GM12878 (cell line): ENCODE measurements around the gene ARRDC5.

Experiments
- IRF3 ChIP-seq: fragments of 450-650 bp; IDR thresholded peaks from 2 replicates; pipeline ENCODE4 v1.6.1; 2014; ENCODE audit warnings: mild to moderate bottlenecking
- POLR2A ChIP-seq: IDR thresholded peaks from 2 replicates; pipeline ENCODE4 v1.6.1; 2011; ENCODE audit warnings: low read depth, mild to moderate bottlenecking, low read length
- POLR2AphosphoS5 ChIP-seq: IDR thresholded peaks from 2 replicates; pipeline ENCODE4 v1.6.1; 2011; ENCODE audit warnings: mild to moderate bottlenecking, low read length, inconsistent platforms
- TF ChIP-seq, protein P1 (sequence below), 3 experiments: IDR thresholded peaks in 2 of 3; conservative IDR thresholded peaks in 1 of 3; 2 replicates each; pipeline ENCODE4 v1.5.1; 2011; ENCODE audit warnings: low read depth in 3 of 3, low read length in 3 of 3, mild to moderate bottlenecking in 3 of 3, control low read depth in 2 of 3, moderate library complexity in 2 of 3, inconsistent platforms in 1 of 3, mixed read lengths in 1 of 3; ENCODE audit not compliant: control insufficient read depth in 2 of 3, insufficient read depth in 1 of 3; ENCODE audit errors: extremely low read depth in 1 of 3
- TF ChIP-seq, protein P2 (sequence below): IDR thresholded peaks from 2 replicates; pipeline ENCODE4 v1.6.1; 2012; ENCODE audit warnings: mild to moderate bottlenecking, low read depth, low read length

GRCh38 chr19:4904481-4904880 lies 1.8 kb upstream of the ARRDC5 start:
- TF ChIP-seq, protein P1, sequence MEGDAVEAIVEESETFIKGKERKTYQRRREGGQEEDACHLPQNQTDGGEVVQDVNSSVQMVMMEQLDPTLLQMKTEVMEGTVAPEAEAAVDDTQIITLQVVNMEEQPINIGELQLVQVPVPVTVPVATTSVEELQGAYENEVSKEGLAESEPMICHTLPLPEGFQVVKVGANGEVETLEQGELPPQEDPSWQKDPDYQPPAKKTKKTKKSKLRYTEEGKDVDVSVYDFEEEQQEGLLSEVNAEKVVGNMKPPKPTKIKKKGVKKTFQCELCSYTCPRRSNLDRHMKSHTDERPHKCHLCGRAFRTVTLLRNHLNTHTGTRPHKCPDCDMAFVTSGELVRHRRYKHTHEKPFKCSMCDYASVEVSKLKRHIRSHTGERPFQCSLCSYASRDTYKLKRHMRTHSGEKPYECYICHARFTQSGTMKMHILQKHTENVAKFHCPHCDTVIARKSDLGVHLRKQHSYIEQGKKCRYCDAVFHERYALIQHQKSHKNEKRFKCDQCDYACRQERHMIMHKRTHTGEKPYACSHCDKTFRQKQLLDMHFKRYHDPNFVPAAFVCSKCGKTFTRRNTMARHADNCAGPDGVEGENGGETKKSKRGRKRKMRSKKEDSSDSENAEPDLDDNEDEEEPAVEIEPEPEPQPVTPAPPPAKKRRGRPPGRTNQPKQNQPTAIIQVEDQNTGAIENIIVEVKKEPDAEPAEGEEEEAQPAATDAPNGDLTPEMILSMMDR (IDR thresholded peaks at IDR 0.05 in 2 of 3, conservative IDR thresholded peaks at IDR 0.05 in 1 of 3; ENCODE audit: control insufficient read depth in 2 of 3, extremely low read depth in 1 of 3, insufficient read depth in 1 of 3, low read depth in 3 of 3, low read length in 3 of 3): no peak
- TF ChIP-seq, protein P2, sequence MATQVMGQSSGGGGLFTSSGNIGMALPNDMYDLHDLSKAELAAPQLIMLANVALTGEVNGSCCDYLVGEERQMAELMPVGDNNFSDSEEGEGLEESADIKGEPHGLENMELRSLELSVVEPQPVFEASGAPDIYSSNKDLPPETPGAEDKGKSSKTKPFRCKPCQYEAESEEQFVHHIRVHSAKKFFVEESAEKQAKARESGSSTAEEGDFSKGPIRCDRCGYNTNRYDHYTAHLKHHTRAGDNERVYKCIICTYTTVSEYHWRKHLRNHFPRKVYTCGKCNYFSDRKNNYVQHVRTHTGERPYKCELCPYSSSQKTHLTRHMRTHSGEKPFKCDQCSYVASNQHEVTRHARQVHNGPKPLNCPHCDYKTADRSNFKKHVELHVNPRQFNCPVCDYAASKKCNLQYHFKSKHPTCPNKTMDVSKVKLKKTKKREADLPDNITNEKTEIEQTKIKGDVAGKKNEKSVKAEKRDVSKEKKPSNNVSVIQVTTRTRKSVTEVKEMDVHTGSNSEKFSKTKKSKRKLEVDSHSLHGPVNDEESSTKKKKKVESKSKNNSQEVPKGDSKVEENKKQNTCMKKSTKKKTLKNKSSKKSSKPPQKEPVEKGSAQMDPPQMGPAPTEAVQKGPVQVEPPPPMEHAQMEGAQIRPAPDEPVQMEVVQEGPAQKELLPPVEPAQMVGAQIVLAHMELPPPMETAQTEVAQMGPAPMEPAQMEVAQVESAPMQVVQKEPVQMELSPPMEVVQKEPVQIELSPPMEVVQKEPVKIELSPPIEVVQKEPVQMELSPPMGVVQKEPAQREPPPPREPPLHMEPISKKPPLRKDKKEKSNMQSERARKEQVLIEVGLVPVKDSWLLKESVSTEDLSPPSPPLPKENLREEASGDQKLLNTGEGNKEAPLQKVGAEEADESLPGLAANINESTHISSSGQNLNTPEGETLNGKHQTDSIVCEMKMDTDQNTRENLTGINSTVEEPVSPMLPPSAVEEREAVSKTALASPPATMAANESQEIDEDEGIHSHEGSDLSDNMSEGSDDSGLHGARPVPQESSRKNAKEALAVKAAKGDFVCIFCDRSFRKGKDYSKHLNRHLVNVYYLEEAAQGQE: no peak
- no peak for TF ChIP-seq POLR2A
- no peak for TF ChIP-seq POLR2AphosphoS5
- TF ChIP-seq IRF3: no peak
